Measurements from ENCODE around the gene CIROP. TPM values are rescaled to one million over a fixed set of nuclear protein-coding genes. Genes with fewer than 3 reads are reported as not detected.

Gene CIROP
- polyA plus RNA-seq, 3 donors: not detected

DNA sequence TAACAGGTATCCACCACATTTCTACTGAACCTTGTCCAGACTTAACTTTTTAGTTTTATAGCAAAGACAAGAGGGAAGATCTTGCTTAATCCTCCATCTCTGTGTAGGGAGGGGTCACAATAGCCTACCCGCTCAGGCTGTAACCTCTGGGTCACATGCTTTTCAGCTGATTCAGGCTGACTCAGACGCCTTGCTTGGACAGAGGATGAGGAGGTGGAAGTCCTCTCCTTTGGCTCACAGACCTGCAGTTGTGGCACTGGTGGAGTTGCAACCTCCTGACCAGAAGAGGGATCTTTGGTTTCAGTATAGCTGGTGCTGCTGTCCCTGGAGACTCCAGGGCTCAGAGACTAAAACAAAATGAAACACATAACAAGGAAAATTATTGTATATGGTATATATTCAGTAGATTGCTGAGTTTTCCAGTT is 26.1 kb downstream of the CIROP start:
- no peak for DNase-seq (ENCODE audit: extremely low read depth in 1 of 11, low read depth in 9 of 11, low spot score in 4 of 11)

- DNase-seq (ENCODE audit: extremely low read depth in 1 of 11, low read depth in 9 of 11, low spot score in 4 of 11): no peak
Measured at GRCh38 chr14:23077962-23078361, 26.8 kb downstream of the CIROP start.

GRCh38 chr14:23076785-23077408 is 27.9 kb downstream of the CIROP start:
- DNase-seq (ENCODE audit: extremely low read depth in 1 of 11, low read depth in 9 of 11, low spot score in 4 of 11): no peak

DNA sequence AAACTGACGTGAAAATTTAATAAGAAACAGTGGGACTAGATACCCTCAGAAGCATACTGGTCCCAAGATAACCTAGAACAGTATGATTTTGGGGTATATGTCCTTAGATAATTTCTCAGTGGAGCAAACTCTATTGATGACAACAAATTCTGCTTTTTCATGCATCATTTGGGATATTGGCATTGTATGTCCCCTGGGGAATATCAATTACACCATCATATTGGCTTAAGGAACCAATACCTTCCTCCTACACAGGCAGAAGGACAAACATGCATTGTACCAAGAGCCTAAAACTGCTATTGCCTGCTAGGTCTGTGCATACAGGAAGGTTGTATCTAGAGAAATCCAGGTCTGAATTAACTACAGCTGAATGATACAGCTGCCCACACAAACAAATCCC is 29.9 kb downstream of the CIROP start:
- DNase-seq (ENCODE audit: extremely low read depth in 1 of 11, low read depth in 9 of 11, low spot score in 4 of 11): no peak

GRCh38 chr14:23071921-23072539 is 32.8 kb downstream of the CIROP start:
- no peak for DNase-seq (ENCODE audit: extremely low read depth in 1 of 11, low read depth in 9 of 11, low spot score in 4 of 11)

DNA sequence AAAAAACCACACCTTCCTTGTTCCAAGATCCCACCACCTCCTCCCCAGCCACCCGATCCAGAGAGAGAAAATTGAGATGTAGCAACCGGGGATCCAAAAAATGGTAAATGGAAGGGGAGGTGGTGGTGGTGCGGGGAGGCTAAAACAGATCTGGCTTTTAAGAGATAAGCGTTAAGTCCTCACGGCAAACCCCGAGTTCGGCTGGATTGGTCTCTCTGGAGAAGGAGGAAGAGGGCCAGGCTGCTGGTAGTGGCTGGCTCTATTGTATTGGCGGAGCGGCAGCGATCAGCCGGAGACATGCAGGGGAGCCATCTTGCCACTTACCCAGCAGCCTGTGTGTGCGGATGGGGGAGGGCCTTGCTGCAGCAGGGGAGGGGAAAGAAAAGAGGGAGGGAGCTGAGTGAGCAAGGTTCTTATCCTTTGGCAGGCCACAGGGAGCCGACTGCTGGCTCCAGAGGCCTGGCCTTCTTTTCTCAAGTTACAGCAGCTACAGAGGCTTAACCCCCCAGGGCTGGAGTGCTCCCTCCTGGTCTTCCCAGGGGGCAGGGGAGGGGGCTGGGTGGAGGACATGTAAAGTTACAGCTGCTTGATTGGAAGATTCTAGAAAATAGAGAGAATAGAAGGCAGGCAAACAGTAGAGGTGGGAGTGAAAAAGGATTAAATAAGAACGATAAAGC is 33.4 kb downstream of the CIROP start:
- peak in 9 of 11 donors; percentile 73 to 90 (median 84) for DNase-seq (ENCODE audit: extremely low read depth in 1 of 11, low read depth in 9 of 11, low spot score in 4 of 11)

- no peak for DNase-seq (ENCODE audit: extremely low read depth in 1 of 11, low read depth in 9 of 11, low spot score in 4 of 11)
Measured at GRCh38 chr14:23070262-23071129, 34.3 kb downstream of the CIROP start.

DNA sequence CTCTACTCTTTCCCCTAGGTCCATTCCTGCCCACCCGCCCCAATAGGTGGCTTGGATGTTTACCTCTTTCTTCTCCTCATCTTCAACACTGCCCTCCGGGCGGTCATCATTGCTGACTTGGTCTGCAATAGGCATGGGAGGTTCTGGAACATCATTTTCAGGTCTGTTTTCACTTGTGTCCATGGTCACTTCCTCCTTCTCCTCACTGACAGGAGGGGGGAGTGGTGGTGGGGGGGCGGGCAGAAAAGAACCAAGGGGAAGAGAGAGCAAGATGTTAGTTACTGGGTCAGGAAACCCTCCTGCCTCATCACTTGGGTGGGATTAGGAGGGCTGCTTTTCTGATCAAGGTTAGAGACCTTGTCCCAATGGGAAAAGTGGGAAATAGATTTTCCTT is 35.4 kb downstream of the CIROP start:
- no peak for DNase-seq (ENCODE audit: extremely low read depth in 1 of 11, low read depth in 9 of 11, low spot score in 4 of 11)

DNA sequence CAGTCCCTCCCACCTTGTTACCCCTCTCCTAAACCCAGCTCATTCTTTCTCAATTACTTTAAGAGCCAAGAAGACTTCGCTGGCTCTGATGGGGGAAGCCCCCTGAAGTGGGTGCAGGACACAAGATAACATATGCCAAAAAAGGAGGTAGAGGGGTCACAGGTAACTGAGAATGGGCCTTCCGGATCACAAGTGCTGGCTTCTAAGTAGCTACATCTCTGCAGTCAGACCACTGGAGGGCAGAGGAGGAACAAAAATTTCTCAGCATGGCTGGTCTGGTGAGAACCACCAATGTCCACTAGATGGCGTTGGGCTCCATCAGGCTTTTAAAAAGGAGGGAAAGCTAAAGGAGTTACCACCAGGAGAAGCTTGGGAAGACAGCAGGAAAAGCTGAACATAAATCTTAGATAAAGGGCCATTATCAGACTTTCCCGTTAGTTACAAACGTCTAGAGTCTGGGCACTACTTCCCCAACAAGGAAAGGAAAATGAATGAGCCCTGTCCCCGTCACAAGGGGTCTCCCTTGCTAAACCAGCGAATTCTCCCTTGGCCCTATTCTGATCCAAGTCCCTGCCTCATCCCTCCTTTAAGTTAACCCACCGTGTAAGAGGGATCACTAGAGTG is 35.9 kb downstream of the CIROP start:
- peak; percentile 77 to 92 (median 87) for DNase-seq (ENCODE audit: extremely low read depth in 1 of 11, low read depth in 9 of 11, low spot score in 4 of 11)

GRCh38 chr14:23067847-23068788 is 36.7 kb downstream of the CIROP start:
- no peak for DNase-seq (ENCODE audit: extremely low read depth in 1 of 11, low read depth in 9 of 11, low spot score in 4 of 11)

- no peak for DNase-seq (ENCODE audit: extremely low read depth in 1 of 11, low read depth in 9 of 11, low spot score in 4 of 11)
Measured at GRCh38 chr14:23066855-23067744, 37.7 kb downstream of the CIROP start.

DNA sequence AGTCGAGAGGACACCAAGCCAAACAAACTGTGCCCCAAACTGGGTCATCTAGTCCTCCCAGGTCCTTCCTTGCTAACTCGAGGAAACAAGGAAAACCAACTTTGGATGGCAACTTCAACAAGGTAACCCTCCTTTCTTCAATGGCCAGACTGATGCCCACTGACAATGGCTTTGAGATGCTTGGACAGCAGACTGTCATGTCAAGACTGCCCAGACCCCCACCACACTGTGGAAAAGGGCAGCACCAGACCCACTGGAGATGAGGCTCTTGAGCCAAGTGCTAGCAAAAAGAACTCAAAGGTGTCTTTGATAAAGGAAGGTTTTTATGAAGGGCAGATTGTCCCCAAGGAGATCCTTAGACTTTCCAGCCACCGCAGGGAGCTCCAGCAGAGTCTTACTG is 38.4 kb downstream of the CIROP start:
- DNase-seq (ENCODE audit: extremely low read depth in 1 of 11, low read depth in 9 of 11, low spot score in 4 of 11): no peak

- DNase-seq (ENCODE audit: extremely low read depth in 1 of 11, low read depth in 9 of 11, low spot score in 4 of 11): no peak
Measured at GRCh38 chr14:23063601-23064000, 41.2 kb downstream of the CIROP start.

- no peak for DNase-seq (ENCODE audit: extremely low read depth in 1 of 11, low read depth in 9 of 11, low spot score in 4 of 11)
Measured at GRCh38 chr14:23062002-23062401, 42.8 kb downstream of the CIROP start.

DNA sequence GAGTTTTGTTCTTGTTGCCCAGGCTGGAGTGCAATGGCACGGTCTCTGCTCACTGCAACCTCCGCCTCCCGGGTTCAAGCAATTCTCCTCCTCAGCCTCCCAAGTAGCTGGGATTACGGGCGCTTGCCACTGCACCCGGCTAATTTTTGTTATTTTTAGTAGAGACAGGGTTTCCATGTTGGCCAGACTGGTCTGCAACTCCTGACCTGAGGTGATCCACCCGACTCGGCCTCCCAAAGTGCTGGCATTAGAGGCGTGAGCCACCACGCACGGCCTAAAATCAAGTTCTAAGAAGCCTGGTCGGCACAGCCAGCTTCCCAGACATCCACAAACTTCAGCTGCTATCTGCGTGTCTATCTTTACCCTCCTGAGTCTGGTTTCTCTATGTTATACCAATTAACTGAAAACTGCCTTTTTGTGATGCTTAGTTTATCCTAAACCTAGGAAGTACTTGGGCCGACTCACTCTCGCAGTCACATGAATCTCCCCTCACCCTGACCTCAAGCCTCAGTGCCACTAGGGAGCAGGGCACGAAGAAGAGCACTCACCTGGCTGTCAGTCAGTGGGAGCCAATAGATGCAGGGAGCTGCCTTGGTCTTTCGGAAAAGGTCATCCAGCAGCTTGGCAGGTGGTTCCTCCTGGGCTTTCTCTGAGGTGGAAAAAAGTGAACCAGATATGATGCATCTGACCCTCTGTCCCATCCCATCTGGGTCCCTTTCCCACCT is 44.1 kb downstream of the CIROP start:
- DNase-seq (ENCODE audit: extremely low read depth in 1 of 11, low read depth in 9 of 11, low spot score in 4 of 11): no peak

DNA sequence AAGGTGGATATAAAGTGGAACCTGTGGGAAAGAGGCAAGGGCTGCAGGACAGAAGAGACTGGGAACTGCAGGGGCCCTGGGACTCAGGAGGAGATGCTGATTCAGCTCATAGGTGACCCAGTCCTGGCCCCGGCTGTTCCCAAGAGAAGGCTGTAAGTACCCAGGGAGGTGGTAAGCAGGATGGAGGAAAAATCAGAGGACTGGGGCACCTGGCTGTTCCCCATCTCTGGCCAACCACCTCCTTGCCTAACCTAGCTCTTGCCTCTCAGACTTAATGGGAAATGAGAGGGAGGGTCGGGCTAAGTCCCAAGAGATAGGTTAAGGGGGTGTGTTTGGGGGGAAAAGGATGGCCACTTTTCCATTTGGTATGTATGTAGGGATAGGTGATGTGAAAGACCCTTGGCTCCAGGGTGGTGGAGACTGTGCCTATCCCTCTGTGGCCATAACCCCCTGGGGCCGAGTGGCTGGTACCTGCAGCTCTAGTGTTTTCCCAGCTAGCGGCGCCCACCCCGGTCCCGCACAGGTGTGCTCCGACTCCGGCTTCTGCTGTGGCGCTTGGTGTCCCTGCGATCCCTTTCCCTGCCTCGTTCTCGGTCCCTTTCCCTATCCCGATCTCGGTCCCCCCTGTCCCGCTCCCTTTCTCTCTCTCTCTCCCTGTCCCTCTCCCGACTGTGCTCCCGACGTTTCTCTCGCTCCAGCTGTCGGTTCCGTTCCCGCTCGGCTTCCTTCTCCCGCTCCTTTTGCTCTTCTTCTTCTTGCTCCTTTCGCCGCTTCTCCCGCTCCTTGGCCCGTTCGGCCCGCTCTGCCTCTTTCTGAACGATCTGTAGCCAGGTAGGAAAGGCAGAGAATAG is 45.9 kb downstream of the CIROP start:
- no peak for DNase-seq (ENCODE audit: extremely low read depth in 1 of 11, low read depth in 9 of 11, low spot score in 4 of 11)
